CD4-positive, CD25-positive, alpha-beta regulatory T cell (primary cell): Measurements from ENCODE around the gene SMOC2. TPM values are rescaled to one million over a fixed set of nuclear protein-coding genes. Genes with fewer than 3 reads are reported as not detected.

Experiments used
- ATAC-seq, 2 donors: fragments of 150-1000 bp; cut with Tn5 transposase; one replicate each; pipeline ENCODE4 v1.10.0; 2021; ENCODE audit warnings: low read depth in 2 of 2, moderate number of reproducible peaks in 2 of 2, moderate library complexity in 1 of 2
- DNase-seq, 3 donors: peaks; one replicate each; pipeline versions ENCODE4 v3.0.0 to v3.0.0-alpha.2; 2012 to 2022; ENCODE audit warnings: mixed read lengths in 1 of 3
- H3K27ac ChIP-seq: one replicate; pipeline ENCODE4 v1.7.0; 2013; ENCODE audit warnings: mild to moderate bottlenecking, low read length; ENCODE audit not compliant: insufficient read depth, poor library complexity, severe bottlenecking
- H3K27me3 ChIP-seq: one replicate; pipeline ENCODE4 v1.7.0; 2013; ENCODE audit warnings: low read length; ENCODE audit not compliant: control insufficient read depth, insufficient read depth
- H3K36me3 ChIP-seq: one replicate; pipeline ENCODE4 v1.7.0; 2013; ENCODE audit warnings: mild to moderate bottlenecking, low read length, moderate library complexity; ENCODE audit not compliant: control insufficient read depth, insufficient read depth
- H3K4me1 ChIP-seq: 2 replicates; pipeline ENCODE4 v1.7.0; 2013; ENCODE audit warnings: mild to moderate bottlenecking, low read length; ENCODE audit not compliant: insufficient read depth, control insufficient read depth, poor library complexity, severe bottlenecking
- H3K4me3 ChIP-seq: one replicate; pipeline ENCODE4 v1.7.0; 2013; ENCODE audit warnings: low read depth, mild to moderate bottlenecking, low read length, moderate library complexity
- H3K9me3 ChIP-seq, 2 experiments: 1 replicate in 1 of 2; 2 replicates in 1 of 2; pipeline ENCODE4 v1.7.0; 2013; ENCODE audit warnings: low read length in 2 of 2, mild to moderate bottlenecking in 1 of 2, moderate library complexity in 1 of 2; ENCODE audit not compliant: control insufficient read depth in 2 of 2
- H3K27ac Mint-ChIP-seq, 3 donors: one replicate each; pipeline ENCODE4 v1.8.0; 2020 to 2022; ENCODE audit warnings: mild to moderate bottlenecking in 3 of 3, mixed read lengths in 3 of 3, moderate library complexity in 2 of 3
- H3K27me3 Mint-ChIP-seq: one replicate; pipeline ENCODE4 v1.8.0; 2022; ENCODE audit warnings: mild to moderate bottlenecking, mixed read lengths
- H3K36me3 Mint-ChIP-seq: one replicate; pipeline ENCODE4 v1.8.0; 2020; ENCODE audit warnings: mixed read lengths
- H3K4me1 Mint-ChIP-seq, 4 donors: one replicate each; pipeline ENCODE4 v1.8.0; 2020 to 2022; ENCODE audit warnings: mixed read lengths in 4 of 4, mild to moderate bottlenecking in 1 of 4
- H3K4me3 Mint-ChIP-seq, 4 donors: one replicate each; pipeline ENCODE4 v1.8.0; 2020 to 2022; ENCODE audit warnings: mild to moderate bottlenecking in 4 of 4, mixed read lengths in 4 of 4, moderate library complexity in 3 of 4
- H3K9me3 Mint-ChIP-seq, 7 donors: one replicate each; pipeline ENCODE4 v1.8.0; 2020 to 2022; ENCODE audit warnings: mixed read lengths in 7 of 7, mild to moderate bottlenecking in 3 of 7, moderate library complexity in 2 of 7
- polyA plus RNA-seq, 4 donors: library from polyadenylated mRNA; unstranded; fragments of 300-500 nt; fragmentation: Illumina TruSeq; gene quantifications; one replicate each; pipeline ENCODE4 v1.2.3, GENCODE V29; 2021
- total RNA-seq: library from RNA; stranded (reverse); gene quantifications from one replicate; pipeline ENCODE4 v1.2.3, GENCODE V29; 2022

SMOC2 gene
- total and polyA plus RNA-seq, 5 donors from 2014 or later, result not detected

DNA sequence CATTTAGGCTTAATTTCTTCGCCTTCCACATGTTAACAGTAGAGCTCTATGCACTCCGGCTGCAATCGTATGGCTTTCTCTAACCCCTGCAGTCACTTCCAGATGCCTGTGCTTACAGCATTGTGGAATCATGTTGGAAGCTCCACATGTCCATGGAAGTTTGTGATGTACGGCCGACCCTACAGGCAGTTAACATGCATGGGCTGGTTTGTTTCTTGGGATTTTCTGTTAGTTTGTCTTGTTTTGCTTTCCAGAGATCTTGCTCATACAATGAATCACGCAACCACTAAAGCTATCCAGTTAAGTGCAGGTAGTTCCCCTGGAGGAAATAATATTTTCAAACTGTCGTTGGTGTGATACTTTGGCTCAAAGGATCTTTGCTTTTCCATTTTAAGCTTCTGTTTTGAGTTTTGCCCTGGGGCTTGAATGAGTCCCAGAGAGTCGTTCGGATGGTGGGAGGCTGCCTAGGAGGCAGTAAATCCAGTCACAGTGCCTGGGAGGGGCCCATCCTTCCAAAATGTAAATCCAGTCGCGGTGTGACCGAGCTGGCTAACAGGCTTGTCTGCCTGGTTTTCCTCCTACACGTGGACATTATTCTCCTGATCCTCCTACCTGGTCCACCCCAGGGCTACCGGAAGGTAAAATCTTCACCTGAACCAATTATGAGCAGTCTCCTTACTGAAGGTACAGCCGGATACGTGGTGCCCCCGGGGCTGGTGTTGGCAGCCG, 225.9 kb downstream of the SMOC2 start:
- Histone ChIP-seq H3K4me3 (no peak overlapping the region), H3K4me1 (no peaks in the 10 kb centered on the region), H3K9me3 (no peaks in the 10 kb centered on the region), H3K27me3 (no peaks in the 10 kb centered on the region), H3K36me3 (no peaks in the 10 kb centered on the region), H3K27ac (no peak overlapping the region)
- no peak for DNase-seq
- Mint-ChIP-seq H3K36me3 (no peaks in the 10 kb centered on the region), H3K27ac (no peak overlapping the region), H3K27me3 (no peaks in the 10 kb centered on the region), H3K4me1 (no peaks in the 10 kb centered on the region), H3K4me3 (no peak overlapping the region), H3K9me3 (no peaks in the 10 kb centered on the region)
- ATAC-seq, result no peak

DNA sequence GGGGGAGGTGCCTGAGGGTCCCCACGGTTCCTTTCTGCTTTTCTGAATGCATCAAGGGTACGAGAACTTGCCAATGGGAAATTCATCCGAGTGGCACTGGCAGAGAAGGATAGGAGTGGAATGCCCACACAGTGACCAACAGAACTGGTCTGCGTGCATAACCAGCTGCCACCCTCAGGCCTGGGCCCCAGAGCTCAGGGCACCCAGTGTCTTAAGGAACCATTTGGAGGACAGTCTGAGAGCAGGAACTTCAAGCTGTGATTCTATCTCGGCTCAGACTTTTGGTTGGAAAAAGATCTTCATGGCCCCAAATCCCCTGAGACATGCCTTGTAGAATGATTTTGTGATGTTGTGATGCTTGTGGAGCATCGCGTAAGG, 226.4 kb downstream of the SMOC2 start:
- ATAC-seq, result no peak

GRCh38 chr6:168670401-168670985, 229.5 kb downstream of the SMOC2 start:
- H3K27me3 Mint-ChIP-seq, result no peaks in the 10 kb centered on the region
- Histone ChIP-seq H3K27ac (no peak overlapping the region), H3K27me3 (no peaks in the 10 kb centered on the region), H3K36me3 (no peaks in the 10 kb centered on the region), H3K9me3 (no peaks in the 10 kb centered on the region), H3K4me3 (no peak overlapping the region), H3K4me1 (no peaks in the 10 kb centered on the region)
- H3K4me1 Mint-ChIP-seq, result no peaks in the 10 kb centered on the region
- H3K36me3 Mint-ChIP-seq, result no peaks in the 10 kb centered on the region
- no peak for DNase-seq
- ATAC-seq, result no peak
- no peak overlapping the region for H3K4me3 Mint-ChIP-seq
- H3K27ac Mint-ChIP-seq, result no peak overlapping the region
- H3K9me3 Mint-ChIP-seq, result peaks cover 0 to 2% (median 0%) of the 10 kb centered on the region in 7 donors

More for the DNA sequence above, 226.4 kb downstream of the SMOC2 start:
- H3K27ac Mint-ChIP-seq, result no peak overlapping the region
- Histone ChIP-seq H3K9me3 (no peaks in the 10 kb centered on the region), H3K4me3 (no peak overlapping the region), H3K36me3 (no peaks in the 10 kb centered on the region), H3K27me3 (no peaks in the 10 kb centered on the region), H3K27ac (no peak overlapping the region), H3K4me1 (no peaks in the 10 kb centered on the region)
- no peak overlapping the region for H3K4me3 Mint-ChIP-seq
- no peaks in the 10 kb centered on the region for H3K4me1 Mint-ChIP-seq
- H3K27me3 Mint-ChIP-seq, result no peaks in the 10 kb centered on the region
- no peaks in the 10 kb centered on the region for H3K9me3 Mint-ChIP-seq
- DNase-seq, result no peak
- no peaks in the 10 kb centered on the region for H3K36me3 Mint-ChIP-seq

- H3K27me3 Mint-ChIP-seq, result no peaks in the 10 kb centered on the region
- no peak for ATAC-seq
- H3K27ac ChIP-seq, result no peak overlapping the region
Measured at GRCh38 chr6:168671028-168671862, 230.3 kb downstream of the SMOC2 start.

DNA sequence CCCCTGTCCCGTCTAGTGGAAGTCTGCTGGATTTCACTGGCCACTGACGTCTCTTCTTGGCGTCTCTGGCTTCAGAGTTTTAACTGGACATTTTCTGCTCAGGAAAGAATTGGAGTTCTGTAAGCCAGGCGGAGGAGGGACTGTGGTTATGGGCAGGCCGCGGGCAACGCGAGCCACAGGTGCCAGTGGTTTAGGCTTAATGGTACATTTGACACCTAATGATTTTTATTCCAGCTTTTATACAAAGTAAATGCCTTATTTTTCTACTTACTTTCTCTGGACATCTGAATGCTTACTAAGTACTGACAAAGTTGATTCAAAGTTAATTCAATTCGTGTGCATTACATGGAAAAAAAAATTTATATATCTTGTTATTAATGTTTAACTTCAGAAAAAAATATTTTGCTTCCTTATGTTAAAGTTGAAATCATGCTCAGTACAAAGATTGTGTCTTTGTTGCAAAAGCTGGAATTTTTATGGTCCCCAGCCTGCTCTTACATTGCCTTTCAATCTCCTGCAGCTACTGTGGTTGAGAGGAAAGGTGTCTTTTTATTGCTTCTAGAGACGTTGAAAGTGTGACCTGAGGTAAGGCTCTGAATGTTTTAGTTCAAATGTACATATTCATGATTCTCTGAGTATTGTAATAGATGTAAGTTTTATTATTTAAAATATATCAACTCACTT, 231.0 kb downstream of the SMOC2 start:
- Histone ChIP-seq H3K4me3 (no peak overlapping the region), H3K36me3 (no peaks in the 10 kb centered on the region), H3K27ac (no peak overlapping the region), H3K27me3 (no peaks in the 10 kb centered on the region), H3K9me3 (no peaks in the 10 kb centered on the region), H3K4me1 (no peaks in the 10 kb centered on the region)
- ATAC-seq (no peak), DNase-seq (no peak)
- Mint-ChIP-seq H3K27ac (no peak overlapping the region), H3K27me3 (no peaks in the 10 kb centered on the region), H3K4me3 (no peak overlapping the region), H3K36me3 (no peaks in the 10 kb centered on the region), H3K4me1 (no peaks in the 10 kb centered on the region), H3K9me3 (peaks cover 0 to 2% (median 0%) of the 10 kb centered on the region in 7 donors)

More at GRCh38 chr6:168671028-168671862, 230.3 kb downstream of the SMOC2 start:
- no peak overlapping the region for H3K27ac Mint-ChIP-seq
- no peaks in the 10 kb centered on the region for H3K27me3 ChIP-seq
- H3K36me3 ChIP-seq, result no peaks in the 10 kb centered on the region
- no peak overlapping the region for H3K4me3 Mint-ChIP-seq
- H3K9me3 Mint-ChIP-seq, result peaks cover 0 to 2% (median 0%) of the 10 kb centered on the region in 7 donors
- H3K4me1 Mint-ChIP-seq, result no peaks in the 10 kb centered on the region
- H3K4me1 ChIP-seq, result no peaks in the 10 kb centered on the region
- DNase-seq, result no peak
- H3K36me3 Mint-ChIP-seq, result no peaks in the 10 kb centered on the region
- H3K9me3 ChIP-seq, result no peaks in the 10 kb centered on the region
- no peak overlapping the region for H3K4me3 ChIP-seq

GRCh38 chr6:168674595-168674994, 233.6 kb downstream of the SMOC2 start:
- Mint-ChIP-seq H3K4me1 (no peaks in the 10 kb centered on the region), H3K27ac (no peak overlapping the region), H3K27me3 (no peaks in the 10 kb centered on the region), H3K9me3 (peaks cover 0 to 2% (median 0%) of the 10 kb centered on the region in 7 donors), H3K36me3 (no peaks in the 10 kb centered on the region), H3K4me3 (no peak overlapping the region)
- no peaks in the 10 kb centered on the region for H3K4me1 ChIP-seq
- H3K9me3 ChIP-seq, result no peaks in the 10 kb centered on the region
- no peaks in the 10 kb centered on the region for H3K27me3 ChIP-seq
- H3K36me3 ChIP-seq, result no peaks in the 10 kb centered on the region
- no peak overlapping the region for H3K4me3 ChIP-seq
- no peak overlapping the region for H3K27ac ChIP-seq
- DNase-seq (no peak), ATAC-seq (no peak)

DNA sequence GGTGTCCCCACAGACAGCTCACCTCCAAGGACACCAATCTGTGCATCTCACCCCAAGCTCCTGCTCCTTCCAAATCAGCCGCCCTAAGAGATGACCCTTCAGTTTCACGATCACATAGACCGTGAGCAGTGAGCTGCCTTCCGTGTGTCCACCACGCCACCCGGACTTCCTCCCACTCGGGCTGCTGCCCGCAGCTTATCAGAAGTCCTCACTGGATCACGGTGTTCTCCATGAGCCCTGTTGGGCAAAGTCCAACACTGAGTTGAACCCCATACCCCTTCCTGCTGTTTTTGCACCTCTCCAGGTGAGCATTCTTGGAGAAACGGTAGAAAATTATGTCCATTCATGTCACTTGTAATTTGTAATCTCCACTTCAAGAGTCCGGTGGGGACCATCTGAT, 234.4 kb downstream of the SMOC2 start:
- no peak for DNase-seq
- Mint-ChIP-seq H3K4me3 (no peak overlapping the region), H3K4me1 (no peaks in the 10 kb centered on the region), H3K27ac (no peak overlapping the region), H3K27me3 (no peaks in the 10 kb centered on the region), H3K9me3 (peaks cover 0 to 2% (median 0%) of the 10 kb centered on the region in 7 donors), H3K36me3 (no peaks in the 10 kb centered on the region)
- ATAC-seq, result no peak
- Histone ChIP-seq H3K4me1 (no peaks in the 10 kb centered on the region), H3K4me3 (no peak overlapping the region), H3K27ac (no peak overlapping the region), H3K36me3 (no peaks in the 10 kb centered on the region), H3K27me3 (no peaks in the 10 kb centered on the region), H3K9me3 (no peaks in the 10 kb centered on the region)
